ENCODE measurements around the gene GCLC. TPM values are rescaled to one million over a fixed set of nuclear protein-coding genes. Genes with fewer than 3 reads are reported as not detected.

GCLC gene
- total and polyA plus RNA-seq, 10 donors, result 9.2 to 132 (median 60.4) TPM

- DNase-seq, result peak; percentile 75
- Histone ChIP-seq H3K36me3 (no peaks in the 10 kb centered on the region), H3K27ac (peak overlapping the region; percentile 57 to 89 (median 76)), H3K27me3 (replicated peaks in 1 of 7) (no peaks in the 10 kb centered on the region), H3K4me3 (peak overlapping the region in 1 of 8 donors; percentile 39), H3K4me1 (peaks cover 0 to 87% (median 51%) of the 10 kb centered on the region in 6 donors), H3K9me3 (no peaks in the 10 kb centered on the region)
- WGBS, 5 donors, result 32 to 46% (median 36%) methylated on average over 5 of the region's 5 CpGs
- intact Hi-C loops (cut with DNase I; ENCODE audit: low total_unique reads), result no loop called here
- TF ChIP-seq POLR2A (IDR thresholded peaks at IDR 0.05) (no peak), POLR2AphosphoS5 (IDR thresholded peaks at IDR 0.05) (no peak), CTCF (IDR thresholded peaks at IDR 0.05 in 8 of 11, conservative IDR thresholded peaks at IDR 0.05 in 3 of 11) (no peak)
Observed at GRCh38 chr6:53461696-53462095, 83.2 kb downstream of the GCLC start.

- peaks cover 0 to 83% (median 51%) of the 10 kb centered on the region in 6 donors for H3K4me1 ChIP-seq
- no peaks in the 10 kb centered on the region for H3K36me3 ChIP-seq
- WGBS, 5 donors, result 53 to 76% (median 58%) methylated on average over 1 of the region's 1 CpG
Observed at GRCh38 chr6:53461041-53461656, 83.8 kb downstream of the GCLC start.

GRCh38 chr6:53458105-53458866 is 86.6 kb downstream of the GCLC start:
- no peaks in the 10 kb centered on the region for H3K36me3 ChIP-seq
- WGBS, 5 donors, result 52 to 72% (median 61%) methylated on average over 3 of the region's 3 CpGs
- DNase-seq, result no peak
- intact Hi-C loops (cut with DNase I; ENCODE audit: low total_unique reads), result no loop called here
- no peak overlapping the region for H3K4me3 ChIP-seq
- H3K27ac ChIP-seq, result peak overlapping the region in 6 of 8 donors; percentile 4 to 81 (median 62)
- TF ChIP-seq POLR2A (IDR thresholded peaks at IDR 0.05), result no peak
- no peak for TF ChIP-seq CTCF (IDR thresholded peaks at IDR 0.05 in 8 of 11, conservative IDR thresholded peaks at IDR 0.05 in 3 of 11)
- TF ChIP-seq POLR2AphosphoS5 (IDR thresholded peaks at IDR 0.05), result no peak
- peaks cover 0 to 55% (median 34%) of the 10 kb centered on the region in 6 donors for H3K4me1 ChIP-seq
- H3K9me3 ChIP-seq, result peaks cover 0 to 9% (median 2%) of the 10 kb centered on the region in 8 donors
- no peaks in the 10 kb centered on the region for H3K27me3 ChIP-seq (replicated peaks in 1 of 7)

More at GRCh38 chr6:53461041-53461656, 83.8 kb downstream of the GCLC start:
- Histone ChIP-seq H3K9me3 (peaks cover 0 to under 1% (median 0%) of the 10 kb centered on the region in 8 donors), H3K27me3 (replicated peaks in 1 of 7) (no peaks in the 10 kb centered on the region), H3K27ac (peak overlapping the region; percentile 57 to 89 (median 76)), H3K4me3 (peak overlapping the region in 1 of 8 donors; percentile 39)
- intact Hi-C loops (cut with DNase I; ENCODE audit: low total_unique reads), result no loop called here
- no peak for DNase-seq
- TF ChIP-seq POLR2A (IDR thresholded peaks at IDR 0.05) (no peak), CTCF (IDR thresholded peaks at IDR 0.05 in 8 of 11, conservative IDR thresholded peaks at IDR 0.05 in 3 of 11) (no peak), POLR2AphosphoS5 (IDR thresholded peaks at IDR 0.05) (no peak)

- DNase-seq, result no peak
- WGBS, 5 donors, result 79 to 93% (median 81%) methylated on average over 1 of the region's 1 CpG
- TF ChIP-seq POLR2A (IDR thresholded peaks at IDR 0.05), result no peak
- no peak for TF ChIP-seq CTCF (IDR thresholded peaks at IDR 0.05 in 8 of 11, conservative IDR thresholded peaks at IDR 0.05 in 3 of 11)
Observed at GRCh38 chr6:53456809-53457208, 88.1 kb downstream of the GCLC start.

More at GRCh38 chr6:53456809-53457208, 88.1 kb downstream of the GCLC start:
- Histone ChIP-seq H3K27ac (no peak overlapping the region), H3K36me3 (no peaks in the 10 kb centered on the region), H3K27me3 (replicated peaks in 1 of 7) (no peaks in the 10 kb centered on the region), H3K4me3 (no peak overlapping the region), H3K9me3 (peaks cover 0 to 9% (median 2%) of the 10 kb centered on the region in 8 donors), H3K4me1 (peaks cover 0 to 40% (median 23%) of the 10 kb centered on the region in 6 donors)
- intact Hi-C loops (cut with DNase I; ENCODE audit: low total_unique reads), result no loop called here

Measured in spleen (tissue), 11 donors.